Neural cell (in vitro differentiated cells): ENCODE data around the gene CLIP1.

ENCODE experiments used
- EP300 ChIP-seq: fragments of 450-650 bp; conservative IDR thresholded peaks from 2 replicates; pipeline ENCODE4 v1.6.1; 2014; ENCODE audit warnings: antibody characterized with exemption, mild to moderate bottlenecking, moderate library complexity; ENCODE audit not compliant: poor library complexity, severe bottlenecking
- EZH2 ChIP-seq: fragments of 200-600, 300-800 bp; shearing (Covaris generic), sonication (generic); IDR thresholded peaks from 2 replicates; pipeline ENCODE4 v1.6.1; 2014; ENCODE audit warnings: antibody characterized with exemption, low read length, borderline replicate concordance, mild to moderate bottlenecking; ENCODE audit not compliant: insufficient read depth, poor library complexity, severe bottlenecking
- MXI1 ChIP-seq: fragments of 450-650 bp; conservative IDR thresholded peaks from 2 replicates; pipeline ENCODE4 v1.6.1; 2014; ENCODE audit warnings: antibody characterized with exemption, mild to moderate bottlenecking; ENCODE audit not compliant: poor library complexity, severe bottlenecking
- POLR2AphosphoS5 ChIP-seq: IDR thresholded peaks from 2 replicates; pipeline ENCODE4 v1.6.1; 2012
- RAD21 ChIP-seq: fragments of 450-650 bp; conservative IDR thresholded peaks from 2 replicates; pipeline ENCODE4 v1.6.1; 2014; ENCODE audit warnings: antibody characterized with exemption, mild to moderate bottlenecking, moderate library complexity
- TAF1 ChIP-seq: IDR thresholded peaks from 2 replicates; pipeline ENCODE4 v1.6.1; 2012; ENCODE audit warnings: low read depth
- TF ChIP-seq, protein P1 (sequence below): fragments of 450-650 bp; IDR thresholded peaks from 2 replicates; pipeline ENCODE4 v1.5.1; 2014; ENCODE audit warnings: antibody characterized with exemption, mild to moderate bottlenecking, moderate library complexity; ENCODE audit not compliant: poor library complexity, severe bottlenecking
- TF ChIP-seq, protein P2 (sequence below): IDR thresholded peaks from 2 replicates; pipeline ENCODE4 v1.6.1; 2012; ENCODE audit warnings: borderline replicate concordance

- TF ChIP-seq, protein P1, sequence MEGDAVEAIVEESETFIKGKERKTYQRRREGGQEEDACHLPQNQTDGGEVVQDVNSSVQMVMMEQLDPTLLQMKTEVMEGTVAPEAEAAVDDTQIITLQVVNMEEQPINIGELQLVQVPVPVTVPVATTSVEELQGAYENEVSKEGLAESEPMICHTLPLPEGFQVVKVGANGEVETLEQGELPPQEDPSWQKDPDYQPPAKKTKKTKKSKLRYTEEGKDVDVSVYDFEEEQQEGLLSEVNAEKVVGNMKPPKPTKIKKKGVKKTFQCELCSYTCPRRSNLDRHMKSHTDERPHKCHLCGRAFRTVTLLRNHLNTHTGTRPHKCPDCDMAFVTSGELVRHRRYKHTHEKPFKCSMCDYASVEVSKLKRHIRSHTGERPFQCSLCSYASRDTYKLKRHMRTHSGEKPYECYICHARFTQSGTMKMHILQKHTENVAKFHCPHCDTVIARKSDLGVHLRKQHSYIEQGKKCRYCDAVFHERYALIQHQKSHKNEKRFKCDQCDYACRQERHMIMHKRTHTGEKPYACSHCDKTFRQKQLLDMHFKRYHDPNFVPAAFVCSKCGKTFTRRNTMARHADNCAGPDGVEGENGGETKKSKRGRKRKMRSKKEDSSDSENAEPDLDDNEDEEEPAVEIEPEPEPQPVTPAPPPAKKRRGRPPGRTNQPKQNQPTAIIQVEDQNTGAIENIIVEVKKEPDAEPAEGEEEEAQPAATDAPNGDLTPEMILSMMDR: no peak
- TF ChIP-seq TAF1: no peak
- no peak for TF ChIP-seq POLR2AphosphoS5
- no peak for TF ChIP-seq EZH2
- no peak for TF ChIP-seq EP300
- no peak for TF ChIP-seq RAD21
- no peak for TF ChIP-seq MXI1
- TF ChIP-seq, protein P2, sequence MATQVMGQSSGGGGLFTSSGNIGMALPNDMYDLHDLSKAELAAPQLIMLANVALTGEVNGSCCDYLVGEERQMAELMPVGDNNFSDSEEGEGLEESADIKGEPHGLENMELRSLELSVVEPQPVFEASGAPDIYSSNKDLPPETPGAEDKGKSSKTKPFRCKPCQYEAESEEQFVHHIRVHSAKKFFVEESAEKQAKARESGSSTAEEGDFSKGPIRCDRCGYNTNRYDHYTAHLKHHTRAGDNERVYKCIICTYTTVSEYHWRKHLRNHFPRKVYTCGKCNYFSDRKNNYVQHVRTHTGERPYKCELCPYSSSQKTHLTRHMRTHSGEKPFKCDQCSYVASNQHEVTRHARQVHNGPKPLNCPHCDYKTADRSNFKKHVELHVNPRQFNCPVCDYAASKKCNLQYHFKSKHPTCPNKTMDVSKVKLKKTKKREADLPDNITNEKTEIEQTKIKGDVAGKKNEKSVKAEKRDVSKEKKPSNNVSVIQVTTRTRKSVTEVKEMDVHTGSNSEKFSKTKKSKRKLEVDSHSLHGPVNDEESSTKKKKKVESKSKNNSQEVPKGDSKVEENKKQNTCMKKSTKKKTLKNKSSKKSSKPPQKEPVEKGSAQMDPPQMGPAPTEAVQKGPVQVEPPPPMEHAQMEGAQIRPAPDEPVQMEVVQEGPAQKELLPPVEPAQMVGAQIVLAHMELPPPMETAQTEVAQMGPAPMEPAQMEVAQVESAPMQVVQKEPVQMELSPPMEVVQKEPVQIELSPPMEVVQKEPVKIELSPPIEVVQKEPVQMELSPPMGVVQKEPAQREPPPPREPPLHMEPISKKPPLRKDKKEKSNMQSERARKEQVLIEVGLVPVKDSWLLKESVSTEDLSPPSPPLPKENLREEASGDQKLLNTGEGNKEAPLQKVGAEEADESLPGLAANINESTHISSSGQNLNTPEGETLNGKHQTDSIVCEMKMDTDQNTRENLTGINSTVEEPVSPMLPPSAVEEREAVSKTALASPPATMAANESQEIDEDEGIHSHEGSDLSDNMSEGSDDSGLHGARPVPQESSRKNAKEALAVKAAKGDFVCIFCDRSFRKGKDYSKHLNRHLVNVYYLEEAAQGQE: no peak
Observed at GRCh38 chr12:122395319-122395718, 27.1 kb downstream of the CLIP1 start.
